Natural killer cell (primary cell): Measurements from ENCODE around the gene TBX6. TPM values are rescaled to one million over a fixed set of nuclear protein-coding genes. Genes with fewer than 3 reads are reported as not detected.

Source experiments
- ATAC-seq, 3 donors: fragments of 150-1000 bp in 2 of 3; fragments of 200-7000 bp in 1 of 3; cut with Tn5 transposase; 1 replicate in 1 of 3; 2 replicates in 2 of 3; pipeline ENCODE4 v1.10.0; 2021; ENCODE audit warnings: mild to moderate bottlenecking in 2 of 3, moderate library complexity in 2 of 3
- DNase-seq, 2 donors: peaks; one replicate each; pipeline versions ENCODE4 v3.0.0 to v3.0.0-alpha.2; 2013 to 2021; ENCODE audit warnings: mixed read lengths in 1 of 2
- H3K27ac ChIP-seq: one replicate; pipeline ENCODE4 v1.5.1; 2013; ENCODE audit warnings: mild to moderate bottlenecking, low read length
- H3K27me3 ChIP-seq: one replicate; pipeline ENCODE4 v1.6.1; 2013; ENCODE audit warnings: low read length; ENCODE audit not compliant: control insufficient read depth, insufficient read depth
- H3K36me3 ChIP-seq: one replicate; pipeline ENCODE4 v1.6.1; 2013; ENCODE audit warnings: low read length; ENCODE audit not compliant: control insufficient read depth, insufficient read depth
- H3K4me1 ChIP-seq: one replicate; pipeline ENCODE4 v1.6.1; 2013; ENCODE audit warnings: low read length; ENCODE audit not compliant: control insufficient read depth, insufficient read depth
- H3K4me3 ChIP-seq: one replicate; pipeline ENCODE4 v1.5.1; 2013; ENCODE audit warnings: low read length
- H3K9me3 ChIP-seq: one replicate; pipeline ENCODE4 v1.6.1; 2013; ENCODE audit warnings: low read length; ENCODE audit not compliant: control insufficient read depth, insufficient read depth
- H3K27ac Mint-ChIP-seq, 2 donors: one replicate each; pipeline ENCODE4 v1.8.0; 2022; ENCODE audit warnings: mild to moderate bottlenecking in 2 of 2, mixed read lengths in 2 of 2, moderate library complexity in 1 of 2
- H3K27me3 Mint-ChIP-seq, 2 donors: one replicate each; pipeline ENCODE4 v1.8.0; 2022; ENCODE audit warnings: low read depth in 2 of 2, mixed read lengths in 2 of 2
- H3K36me3 Mint-ChIP-seq: one replicate; pipeline ENCODE4 v1.8.0; 2022; ENCODE audit warnings: mixed read lengths
- H3K4me1 Mint-ChIP-seq, 2 donors: one replicate each; pipeline ENCODE4 v1.8.0; 2022; ENCODE audit warnings: mixed read lengths in 2 of 2
- H3K4me3 Mint-ChIP-seq: one replicate; pipeline ENCODE4 v1.8.0; 2022; ENCODE audit warnings: mild to moderate bottlenecking, moderate library complexity, mixed read lengths
- H3K9me3 Mint-ChIP-seq, 2 donors: one replicate each; pipeline ENCODE4 v1.8.0; 2022; ENCODE audit warnings: mixed read lengths in 2 of 2
- WGBS: methylation state at CpG from one replicate; pipeline ENCODE4 v1.1.7; 2013; ENCODE audit warnings: missing lambda C conversion rate; ENCODE audit not compliant: insufficient coverage; 5-methylcytosine and 5-hydroxymethylcytosine counted together
- intact Hi-C: fragments of 100-400 bp; cut with micrococcal nuclease; formaldehyde crosslinking; loops from one replicate; pipeline ENCODE4 v1.14.2; 2022
- total RNA-seq, 4 donors: library from RNA; stranded (reverse); fragments of 120-200 nt in 1 of 4; gene quantifications; one replicate each; pipeline versions ENCODE4 v1.2.3 to v1.2.4, GENCODE V29; 2013 to 2022
- TF ChIP-seq, protein P1 (sequence below): fragments of 200-600 bp; IDR thresholded peaks from one replicate; pipeline ENCODE4 v1.8.0; 2022; ENCODE audit warnings: antibody characterized with exemption

Gene TBX6
- total RNA-seq, 3 donors from 2014 or later (not counting 1 experiment from before 2014, with no cell fraction given), result 0.91 to 1.1 (median 0.98) TPM

DNA sequence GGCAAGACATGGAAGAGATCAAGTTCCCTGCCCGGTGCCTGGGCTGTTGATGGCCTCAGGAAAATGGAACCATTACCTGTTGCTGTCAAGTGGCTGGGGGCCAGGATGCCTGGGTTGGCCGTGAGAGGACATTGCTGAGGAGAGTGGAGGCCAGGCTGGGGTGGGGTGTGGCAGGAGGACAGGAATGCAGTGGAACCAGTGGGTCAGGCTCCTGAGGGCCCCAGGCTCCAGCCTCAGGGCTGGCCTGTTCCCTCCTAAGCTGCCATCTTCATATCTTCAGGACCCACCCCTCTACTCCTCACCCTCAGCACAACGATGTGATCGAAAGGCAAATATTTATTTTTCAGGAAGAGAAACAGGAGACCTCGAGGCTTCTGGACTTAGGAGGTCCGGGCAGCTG, 12.8 kb upstream of the TBX6 start:
- Histone ChIP-seq H3K4me3 (no peak overlapping the region), H3K4me1 (no peaks in the 10 kb centered on the region), H3K27me3 (no peaks in the 10 kb centered on the region), H3K9me3 (no peaks in the 10 kb centered on the region), H3K36me3 (peaks cover 10% of the 10 kb centered on the region), H3K27ac (no peak overlapping the region)
- ATAC-seq, result no peak
- H3K36me3 Mint-ChIP-seq, result peaks cover 7% of the 10 kb centered on the region
- TF ChIP-seq, protein P1, sequence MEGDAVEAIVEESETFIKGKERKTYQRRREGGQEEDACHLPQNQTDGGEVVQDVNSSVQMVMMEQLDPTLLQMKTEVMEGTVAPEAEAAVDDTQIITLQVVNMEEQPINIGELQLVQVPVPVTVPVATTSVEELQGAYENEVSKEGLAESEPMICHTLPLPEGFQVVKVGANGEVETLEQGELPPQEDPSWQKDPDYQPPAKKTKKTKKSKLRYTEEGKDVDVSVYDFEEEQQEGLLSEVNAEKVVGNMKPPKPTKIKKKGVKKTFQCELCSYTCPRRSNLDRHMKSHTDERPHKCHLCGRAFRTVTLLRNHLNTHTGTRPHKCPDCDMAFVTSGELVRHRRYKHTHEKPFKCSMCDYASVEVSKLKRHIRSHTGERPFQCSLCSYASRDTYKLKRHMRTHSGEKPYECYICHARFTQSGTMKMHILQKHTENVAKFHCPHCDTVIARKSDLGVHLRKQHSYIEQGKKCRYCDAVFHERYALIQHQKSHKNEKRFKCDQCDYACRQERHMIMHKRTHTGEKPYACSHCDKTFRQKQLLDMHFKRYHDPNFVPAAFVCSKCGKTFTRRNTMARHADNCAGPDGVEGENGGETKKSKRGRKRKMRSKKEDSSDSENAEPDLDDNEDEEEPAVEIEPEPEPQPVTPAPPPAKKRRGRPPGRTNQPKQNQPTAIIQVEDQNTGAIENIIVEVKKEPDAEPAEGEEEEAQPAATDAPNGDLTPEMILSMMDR, result no peak
- WGBS, result 94% methylated on average over 6 of the region's 6 CpGs
- intact Hi-C loops, result no loop called here
- H3K27ac Mint-ChIP-seq, result no peak overlapping the region
- no peaks in the 10 kb centered on the region for H3K27me3 Mint-ChIP-seq
- no peaks in the 10 kb centered on the region for H3K9me3 Mint-ChIP-seq
- H3K4me3 Mint-ChIP-seq, result no peak overlapping the region
- no peaks in the 10 kb centered on the region for H3K4me1 Mint-ChIP-seq
- DNase-seq, result no peak

DNA sequence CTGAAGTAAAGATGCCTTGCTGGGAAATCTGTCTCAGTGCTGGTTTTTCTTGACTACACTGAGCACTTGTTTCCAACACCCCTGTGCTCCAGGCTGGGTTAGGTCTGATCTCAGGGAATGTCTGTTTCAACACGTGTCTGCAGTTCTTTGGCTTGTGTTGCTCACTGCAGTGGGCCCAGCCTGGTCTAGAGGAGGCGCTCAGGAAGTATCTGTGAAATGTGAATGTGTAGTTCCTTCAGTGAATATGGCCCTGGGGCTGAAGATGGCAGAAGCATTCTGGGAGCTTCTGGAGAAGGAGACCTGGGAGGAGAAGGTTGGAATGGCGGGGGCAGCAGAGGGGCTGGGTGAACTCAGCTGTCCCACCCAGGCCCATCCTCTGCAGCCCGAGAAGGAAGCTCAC, 12.4 kb upstream of the TBX6 start:
- TF ChIP-seq, protein P1, result no peak
- no peaks in the 10 kb centered on the region for H3K4me1 ChIP-seq
- peaks cover 7% of the 10 kb centered on the region for H3K36me3 Mint-ChIP-seq
- H3K27ac ChIP-seq, result no peak overlapping the region
- intact Hi-C loops, result no loop called here
- no peaks in the 10 kb centered on the region for H3K27me3 ChIP-seq
- H3K9me3 ChIP-seq, result no peaks in the 10 kb centered on the region
- H3K4me3 Mint-ChIP-seq, result no peak overlapping the region
- DNase-seq, result no peak
- H3K4me1 Mint-ChIP-seq, result no peaks in the 10 kb centered on the region
- peaks cover 10% of the 10 kb centered on the region for H3K36me3 ChIP-seq
- ATAC-seq, result no peak
- no peak overlapping the region for H3K4me3 ChIP-seq
- WGBS, result 91% methylated on average over 4 of the region's 4 CpGs
- H3K27ac Mint-ChIP-seq, result no peak overlapping the region
- no peaks in the 10 kb centered on the region for H3K27me3 Mint-ChIP-seq
- H3K9me3 Mint-ChIP-seq, result no peaks in the 10 kb centered on the region

DNA sequence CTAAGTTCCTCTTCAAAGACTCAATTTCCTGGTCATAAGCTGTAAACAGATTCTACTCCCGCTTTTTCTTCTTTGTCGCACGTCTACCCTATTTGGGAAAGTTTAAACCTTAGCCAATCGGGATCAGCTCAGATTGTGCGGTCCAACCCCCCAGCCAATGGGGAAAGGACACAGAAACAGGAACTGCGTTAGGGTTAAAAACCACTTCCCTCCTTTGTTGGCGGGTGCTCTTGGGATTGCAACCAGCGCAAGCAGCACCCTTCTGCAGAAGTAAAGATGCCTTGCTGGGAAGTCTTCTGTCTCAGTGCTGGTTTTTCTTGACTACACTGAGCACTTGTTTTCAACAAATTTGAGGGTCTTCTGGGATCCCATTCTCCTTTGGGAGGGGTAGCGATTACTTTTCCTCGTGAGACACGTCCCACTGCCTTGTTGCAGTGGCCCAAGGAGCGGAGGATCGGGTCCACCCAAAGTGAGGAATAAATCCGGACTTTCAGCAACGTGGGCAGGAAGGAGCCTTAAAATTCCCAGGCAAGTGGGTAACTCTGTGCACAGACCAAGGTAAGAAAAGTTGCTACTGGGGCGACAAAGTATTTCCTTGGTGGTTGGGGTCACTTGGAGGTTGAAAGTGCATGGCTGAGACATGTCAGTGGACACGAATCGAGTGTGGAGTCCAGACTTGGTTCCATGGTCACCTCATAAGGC, 5.3 kb upstream of the TBX6 start:
- peak overlapping the region; percentile 86 for H3K27ac ChIP-seq

More for the DNA sequence above, 5.3 kb upstream of the TBX6 start:
- peak in 1 of 2 donors; percentile 52 for DNase-seq
- Histone ChIP-seq H3K4me3 (no peak overlapping the region), H3K4me1 (peaks cover 42% of the 10 kb centered on the region), H3K27me3 (no peaks in the 10 kb centered on the region), H3K9me3 (peaks cover 23% of the 10 kb centered on the region), H3K36me3 (peaks cover 12% of the 10 kb centered on the region)
- no peak for ATAC-seq
- TF ChIP-seq, protein P1, result no peak
- peak overlapping the region; percentile 87 to 89 for H3K27ac Mint-ChIP-seq
- no peaks in the 10 kb centered on the region for H3K27me3 Mint-ChIP-seq
- peaks cover 22 to 37% of the 10 kb centered on the region in 2 donors for H3K4me1 Mint-ChIP-seq
- H3K9me3 Mint-ChIP-seq, result peaks cover 4 to 8% of the 10 kb centered on the region in 2 donors
- peak overlapping the region; percentile 75 for H3K4me3 Mint-ChIP-seq
- intact Hi-C loops, result loop anchor here (2.0 kb wide), 1 partner anchor 26 kb away; the partner anchor contains the start of gene MAPK3
- 92% methylated on average over 18 of the region's 18 CpGs for WGBS
- peaks cover 7% of the 10 kb centered on the region for H3K36me3 Mint-ChIP-seq
